GM19455 (cell line): ENCODE data around the gene FOXP1.

Experiments
- ATAC-seq: cut with Tn5 transposase; IDR thresholded peaks from one replicate; pipeline ENCODE4 v1.9.1; 2021; ENCODE audit not compliant: unreplicated experiment

The FOXP1 gene

GRCh38 chr3:71202848-71203533 lies 380.5 kb downstream of the FOXP1 start:
- ATAC-seq: no peak

- no peak for ATAC-seq
These were observed 381.6 kb downstream of the FOXP1 start for GRCh38 chr3:71201939-71202338.

- ATAC-seq: no peak
These were observed 385.5 kb downstream of the FOXP1 start for GRCh38 chr3:71197841-71198565.

GRCh38 chr3:71195492-71195891 lies 388.0 kb downstream of the FOXP1 start:
- ATAC-seq: no peak

- ATAC-seq: no peak
These were observed 388.7 kb downstream of the FOXP1 start for GRCh38 chr3:71194785-71195184.

GRCh38 chr3:71191031-71191482 lies 392.5 kb downstream of the FOXP1 start:
- ATAC-seq: no peak

- ATAC-seq: no peak
These were observed 394.0 kb downstream of the FOXP1 start for GRCh38 chr3:71189480-71189879.

GRCh38 chr3:71187715-71188114 lies 395.8 kb downstream of the FOXP1 start:
- no peak for ATAC-seq

- ATAC-seq: no peak
These were observed 396.7 kb downstream of the FOXP1 start for GRCh38 chr3:71186801-71187200.

GRCh38 chr3:71185733-71186455 lies 397.6 kb downstream of the FOXP1 start:
- ATAC-seq: no peak

- ATAC-seq: no peak
These were observed 399.3 kb downstream of the FOXP1 start for GRCh38 chr3:71184252-71184651.

GRCh38 chr3:71183549-71183948 lies 400.0 kb downstream of the FOXP1 start:
- no peak for ATAC-seq

- ATAC-seq: no peak
These were observed 403.0 kb downstream of the FOXP1 start for GRCh38 chr3:71180524-71180923.

GRCh38 chr3:71177375-71177774 lies 406.2 kb downstream of the FOXP1 start:
- no peak for ATAC-seq

- no peak for ATAC-seq
These were observed 407.2 kb downstream of the FOXP1 start for GRCh38 chr3:71176366-71176765.

GRCh38 chr3:71175691-71176365 lies 407.7 kb downstream of the FOXP1 start:
- ATAC-seq: no peak

GRCh38 chr3:71172951-71173350 lies 410.6 kb downstream of the FOXP1 start:
- ATAC-seq: no peak

GRCh38 chr3:71172189-71172588 lies 411.3 kb downstream of the FOXP1 start:
- ATAC-seq: no peak

GRCh38 chr3:71171247-71171646 lies 412.3 kb downstream of the FOXP1 start:
- no peak for ATAC-seq

- no peak for ATAC-seq
These were observed 414.6 kb downstream of the FOXP1 start for GRCh38 chr3:71168880-71169411.

GRCh38 chr3:71168121-71168721 lies 415.3 kb downstream of the FOXP1 start:
- ATAC-seq: no peak
